HepG2 (cell line): Measurements from ENCODE around the gene PRR36. TPM values are rescaled to one million over a fixed set of nuclear protein-coding genes. Genes with fewer than 3 reads are reported as not detected.

ENCODE experiments used
- BHLHE40 ChIP-seq: IDR thresholded peaks from 2 replicates; pipeline ENCODE4 v1.6.1; 2011; ENCODE audit warnings: low read length, improper control_type of control experiment
- CENPBD1 ChIP-seq: sonication (generic); formaldehyde crosslinking; IDR thresholded peaks from 2 replicates; pipeline ENCODE4 v1.8.0; 2022; ENCODE audit warnings: missing genetic modification reagents, low read depth, mild to moderate bottlenecking, borderline replicate concordance
- CERS6 ChIP-seq: sonication (generic); formaldehyde crosslinking; IDR thresholded peaks from 2 replicates; pipeline ENCODE4 v1.5.0; 2020; ENCODE audit warnings: missing genetic modification reagents
- CREM ChIP-seq, 2 experiments: sonication (generic) in 1 of 2; formaldehyde crosslinking in 1 of 2; IDR thresholded peaks; 2 replicates each; pipeline versions ENCODE4 v1.4.0 to v1.6.1; 2016 to 2020; ENCODE audit warnings: antibody characterized with exemption in 1 of 2, mild to moderate bottlenecking in 1 of 2, missing genetic modification reagents in 1 of 2
- CSRNP1 ChIP-seq: sonication (generic); formaldehyde crosslinking; IDR thresholded peaks from 2 replicates; pipeline ENCODE4 v1.8.1; 2023; ENCODE audit warnings: mild to moderate bottlenecking, missing genetic modification reagents
- HMG20A ChIP-seq: IDR thresholded peaks from 2 replicates; pipeline ENCODE4 v1.6.1; 2016; ENCODE audit warnings: borderline replicate concordance
- HMG20B ChIP-seq: conservative IDR thresholded peaks from 2 replicates; pipeline ENCODE4 v1.6.1; 2016; ENCODE audit warnings: missing genetic modification reagents, missing compliant biosample characterization
- JUND ChIP-seq: sonication (generic); formaldehyde crosslinking; IDR thresholded peaks from 2 replicates; pipeline ENCODE4 v1.8.0; 2022; ENCODE audit warnings: mild to moderate bottlenecking, missing genetic modification reagents
- MXI1 ChIP-seq: IDR thresholded peaks from 3 replicates; pipeline ENCODE4 v1.6.1; 2012; ENCODE audit warnings: low read depth, low read length, inconsistent platforms, borderline replicate concordance
- MYPOP ChIP-seq: sonication (generic); formaldehyde crosslinking; IDR thresholded peaks from 2 replicates; pipeline ENCODE4 v1.8.1; 2023; ENCODE audit warnings: mild to moderate bottlenecking, moderate library complexity, missing genetic modification reagents
- REL ChIP-seq: sonication (generic); formaldehyde crosslinking; conservative IDR thresholded peaks from 2 replicates; pipeline ENCODE4 v1.8.0; 2022; ENCODE audit warnings: mild to moderate bottlenecking, missing genetic modification reagents, moderate library complexity
- SMAD9 ChIP-seq: sonication (generic); formaldehyde crosslinking; IDR thresholded peaks from 2 replicates; pipeline ENCODE4 v1.5.1; 2020; ENCODE audit warnings: mild to moderate bottlenecking, missing genetic modification reagents
- SNAPC2 ChIP-seq: sonication (generic); formaldehyde crosslinking; IDR thresholded peaks from 2 replicates; pipeline ENCODE4 v1.8.1; 2022; ENCODE audit warnings: mild to moderate bottlenecking, missing genetic modification reagents
- TBX3 ChIP-seq: fragments of 450-650 bp; IDR thresholded peaks from 2 replicates; pipeline ENCODE4 v1.6.1; 2017; ENCODE audit warnings: antibody characterized with exemption, mild to moderate bottlenecking, inconsistent platforms, borderline replicate concordance
- ZBTB1 ChIP-seq: sonication (generic); formaldehyde crosslinking; IDR thresholded peaks from 2 replicates; pipeline ENCODE4 v1.4.0; 2020; ENCODE audit warnings: missing genetic modification reagents, borderline replicate concordance
- ZBTB46 ChIP-seq: sonication (generic); formaldehyde crosslinking; IDR thresholded peaks from 2 replicates; pipeline ENCODE4 v1.4.0; 2020; ENCODE audit warnings: mild to moderate bottlenecking, missing genetic modification reagents, borderline replicate concordance
- ZFAT ChIP-seq: sonication (generic); formaldehyde crosslinking; conservative IDR thresholded peaks from 2 replicates; pipeline ENCODE4 v1.8.1; 2023; ENCODE audit warnings: missing genetic modification reagents, inconsistent platforms
- ZFP36 ChIP-seq: fragments of 150-350 bp; IDR thresholded peaks from 2 replicates; pipeline ENCODE4 v1.6.1; 2018; ENCODE audit warnings: borderline replicate concordance, low read length, low read depth; ENCODE audit not compliant: partially characterized antibody
- ZKSCAN8 ChIP-seq: IDR thresholded peaks from 2 replicates; pipeline ENCODE4 v1.6.1; 2016; ENCODE audit warnings: borderline replicate concordance, missing genetic modification reagents, missing compliant biosample characterization
- ZNF33A ChIP-seq: sonication (generic); formaldehyde crosslinking; IDR thresholded peaks from 2 replicates; pipeline ENCODE4 v1.5.1; 2020; ENCODE audit warnings: missing genetic modification reagents, mild to moderate bottlenecking, moderate library complexity, borderline replicate concordance
- ZNF772 ChIP-seq: sonication (generic); formaldehyde crosslinking; IDR thresholded peaks from 2 replicates; pipeline ENCODE4 v1.5.0; 2020; ENCODE audit warnings: mild to moderate bottlenecking, missing genetic modification reagents
- ZNF792 ChIP-seq: IDR thresholded peaks from 2 replicates; pipeline ENCODE4 v1.6.1; 2016
- ZNF839 ChIP-seq: sonication (generic); formaldehyde crosslinking; IDR thresholded peaks from 2 replicates; pipeline ENCODE4 v1.4.0; 2020; ENCODE audit warnings: missing genetic modification reagents, mild to moderate bottlenecking, borderline replicate concordance
- polyA plus RNA-seq, 8 experiments: library from polyadenylated mRNA; depleted of rRNA in 3 of 8; stranded (reverse) in 7 of 8; unstranded in 1 of 8; fragments of >200 nt; fragmentation: Illumina TruSeq in 4 of 8; extraction: Trizol in 4 of 8; gene quantifications; 2 replicates each; pipeline versions ENCODE4 v1.2.1 to v1.2.3, GENCODE V29; 2011 to 2016; ENCODE audit warnings: low read depth in 4 of 8, missing spikeins in 1 of 8, mixed read lengths in 1 of 8; ENCODE audit not compliant: insufficient read depth in 1 of 8
- total RNA-seq, 5 experiments: library from RNA; depleted of rRNA; stranded (reverse); fragments of >200 nt; fragmentation: Illumina TruSeq; extraction: Trizol; gene quantifications; 2 replicates each; pipeline ENCODE4 v1.2.3, GENCODE V29; 2016; ENCODE audit warnings: low read depth in 1 of 5

The PRR36 gene
- total and polyA plus RNA-seq, 2 of the 13 experiments (the other 11 are each of a cell fraction or from before 2014, with no cell fraction given) = 0.07 to 0.17 TPM

- TF ChIP-seq BHLHE40 (0 out of 2 replicates have a peak, but pooled peaks have one; percentile 23), SNAPC2 (peak; percentile 91), MXI1 (peak; percentile 94), ZBTB46 (peak; percentile 64; the same call in 1 of the 2 replicates), ZFP36 (no peak), CERS6 (CRISPR knock-in tag) (no peak), TBX3 (no peak), HMG20A (CRISPR knock-in tag) (0 out of 2 replicates have a peak, but pooled peaks have one; percentile 47), MYPOP (peak; percentile 89), ZNF33A (CRISPR knock-in tag) (no peak), JUND (CRISPR knock-in tag) (peak; percentile 44; the same call in 1 of the 2 replicates), ZFAT (CRISPR knock-in tag) (no peak), HMG20B (CRISPR knock-in tag) (no peak; the same call in 1 of the 2 replicates), ZNF772 (CRISPR knock-in tag) (peak; percentile 80), ZKSCAN8 (CRISPR knock-in tag) (peak; percentile 45; the same call in 1 of the 2 replicates), CSRNP1 (CRISPR knock-in tag) (peak; percentile 91), REL (CRISPR knock-in tag) (no peak; the same call in 1 of the 2 replicates), SMAD9 (CRISPR knock-in tag) (0 out of 2 replicates have a peak, but pooled peaks have one; percentile 75), CENPBD1 (CRISPR knock-in tag) (peak; percentile 68; the same call in 1 of the 2 replicates), ZNF792 (CRISPR knock-in tag) (peak; percentile 86), ZNF839 (CRISPR knock-in tag) (no peak), CREM (IDR thresholded peaks at IDR 0.05) (peak; percentile 20; the same call in 1 of the 2 replicates), CREM (CRISPR knock-in tag; IDR thresholded peaks at IDR 0.05) (peak; percentile 27; the same call in 1 of the 2 replicates), ZBTB1 (CRISPR knock-in tag) (no peak)
These were observed 21.1 kb downstream of the PRR36 start (continued) for GRCh38 chr19:7852851-7853769.
